Naive thymus-derived CD4-positive, alpha-beta T cell (primary cell): ENCODE measurements around the gene SEC14L2. TPM values are rescaled to one million over a fixed set of nuclear protein-coding genes. Genes with fewer than 3 reads are reported as not detected.

Experiments used
- ATAC-seq: fragments of 150-1000 bp; cut with Tn5 transposase; 2 replicates; pipeline ENCODE4 v1.10.0; 2021; ENCODE audit warnings: mild to moderate bottlenecking, moderate library complexity
- CTCF ChIA-PET: fragments of 350-600 bp; sonication (Branson Sonifier 250); formaldehyde crosslinking; loops from one replicate; lab custom pipeline; 2021; ENCODE audit warnings: antibody characterized with exemption; lab: Charles Lee
- POLR2A ChIA-PET: fragments of 350-600 bp; sonication (Branson Sonifier 250); formaldehyde crosslinking; loops from one replicate; lab custom pipeline; 2021; ENCODE audit warnings: antibody characterized with exemption, inconsistent platforms; lab: Charles Lee
- DNase-seq, 9 donors: peaks; one replicate each; pipeline versions ENCODE4 v3.0.0 to v3.0.0-alpha.2; 2020 to 2022; ENCODE audit warnings: mixed read lengths in 1 of 9
- H3K27ac ChIP-seq: one replicate; pipeline ENCODE4 v1.7.0; 2013; ENCODE audit warnings: mild to moderate bottlenecking, low read depth, low read length, moderate library complexity
- H3K27me3 ChIP-seq, 2 donors: one replicate each; pipeline ENCODE4 v1.7.0; 2013; ENCODE audit warnings: low read length in 2 of 2, mild to moderate bottlenecking in 2 of 2, moderate library complexity in 2 of 2; ENCODE audit not compliant: control insufficient read depth in 2 of 2, insufficient read depth in 2 of 2
- H3K36me3 ChIP-seq, 3 experiments: 1 replicate in 2 of 3; 2 replicates in 1 of 3; pipeline ENCODE4 v1.7.0; 2013; ENCODE audit warnings: low read length in 3 of 3, mild to moderate bottlenecking in 3 of 3, moderate library complexity in 1 of 3; ENCODE audit not compliant: insufficient read depth in 3 of 3, control insufficient read depth in 2 of 3
- H3K4me1 ChIP-seq, 2 donors: one replicate each; pipeline ENCODE4 v1.7.0; 2013; ENCODE audit warnings: low read length in 2 of 2, mild to moderate bottlenecking in 2 of 2, moderate library complexity in 1 of 2; ENCODE audit not compliant: control insufficient read depth in 2 of 2, insufficient read depth in 2 of 2
- H3K4me3 ChIP-seq: 2 replicates; pipeline ENCODE4 v1.7.0; 2013; ENCODE audit warnings: mild to moderate bottlenecking, low read length
- H3K9me3 ChIP-seq, 3 experiments: 1 replicate in 2 of 3; 2 replicates in 1 of 3; pipeline ENCODE4 v1.7.0; 2013; ENCODE audit warnings: low read length in 3 of 3; ENCODE audit not compliant: control insufficient read depth in 2 of 3
- H3K27ac Mint-ChIP-seq, 9 donors: one replicate each; pipeline ENCODE4 v1.8.0; 2020 to 2022; ENCODE audit warnings: mixed read lengths in 9 of 9, mild to moderate bottlenecking in 8 of 9, moderate library complexity in 5 of 9, inconsistent platforms in 2 of 9
- H3K27me3 Mint-ChIP-seq, 5 donors: one replicate each; pipeline ENCODE4 v1.8.0; 2021 to 2022; ENCODE audit warnings: mixed read lengths in 5 of 5, mild to moderate bottlenecking in 1 of 5
- H3K36me3 Mint-ChIP-seq, 5 donors: one replicate each; pipeline ENCODE4 v1.8.0; 2020 to 2022; ENCODE audit warnings: mixed read lengths in 5 of 5, mild to moderate bottlenecking in 3 of 5, inconsistent platforms in 1 of 5
- H3K4me1 Mint-ChIP-seq, 7 donors: one replicate each; pipeline ENCODE4 v1.8.0; 2020 to 2022; ENCODE audit warnings: mixed read lengths in 7 of 7, mild to moderate bottlenecking in 3 of 7, inconsistent platforms in 1 of 7
- H3K4me3 Mint-ChIP-seq, 10 donors: one replicate each; pipeline ENCODE4 v1.8.0; 2020 to 2022; ENCODE audit warnings: mild to moderate bottlenecking in 10 of 10, mixed read lengths in 10 of 10, moderate library complexity in 6 of 10, inconsistent platforms in 2 of 10
- H3K9me3 Mint-ChIP-seq, 11 donors: one replicate each; pipeline ENCODE4 v1.8.0; 2020 to 2022; ENCODE audit warnings: mixed read lengths in 11 of 11, mild to moderate bottlenecking in 4 of 11, inconsistent platforms in 1 of 11, moderate library complexity in 1 of 11
- intact Hi-C, 2 donors: fragments of 100-400 bp; cut with micrococcal nuclease; formaldehyde crosslinking; loops; one replicate each; pipeline ENCODE4 v1.15.1; 2023
- polyA plus RNA-seq, 2 donors: library from polyadenylated mRNA; unstranded; fragments of 300-500 nt; fragmentation: Illumina TruSeq; gene quantifications; one replicate each; pipeline ENCODE4 v1.2.3, GENCODE V29; 2021
- total RNA-seq, 6 experiments: library from RNA in 5 of 6; stranded (reverse) in 5 of 6; gene quantifications; 1 replicate in 5 of 6; 2 replicates in 1 of 6; pipeline ENCODE4 v1.2.3 and lab custom pipeline; 2021 to 2026

SEC14L2 gene
- total and polyA plus RNA-seq, 7 experiments from 2014 or later: 10.7 to 147 (median 16.5) TPM

- ATAC-seq (peak; percentile 92), DNase-seq (peak; percentile 82 to 99 (median 98))
- peak overlapping the region; percentile 94 to 99 (median 98) for H3K4me3 Mint-ChIP-seq
- POLR2A ChIA-PET: interaction anchor here (0.7 to 7.8 kb wide), 28 partner anchors 11 to 922 kb away, joined by 3 to 158 read pairs (median 4); partner anchors contain the start of genes CASTOR1, CCDC157, MORC2 and PATZ1
- CTCF ChIA-PET: interaction anchor here (0.6 to 7.7 kb wide), 12 partner anchors 10 to 816 kb away, joined by 3 to 78 read pairs (median 6); partner anchors contain the start of genes CASTOR1, OSM, RNF215 and SEC14L2
- Histone ChIP-seq H3K4me3 (peak overlapping the region; percentile 76), H3K36me3 (peaks cover 0 to 17% (median 0%) of the 10 kb centered on the region in 3 experiments), H3K27ac (peak overlapping the region; percentile 97), H3K4me1 (peaks cover 28 to 36% of the 10 kb centered on the region in 2 donors), H3K27me3 (no peaks in the 10 kb centered on the region), H3K9me3 (no peaks in the 10 kb centered on the region)
- H3K36me3 Mint-ChIP-seq: peaks cover 4 to 39% (median 7%) of the 10 kb centered on the region in 5 donors
- intact Hi-C loops: loop anchor here (1.0 to 10.0 kb wide), 16 partner anchors 10 to 1071 kb away; partner anchors contain the start of genes ASCC2 (in 2 of the 2), SF3A1 (in 2 of the 2), UQCR10 (in 2 of the 2) and ZMAT5 (in 2 of the 2)
- H3K27ac Mint-ChIP-seq: peak overlapping the region; percentile 96 to 100 (median 98)
- no peaks in the 10 kb centered on the region for H3K9me3 Mint-ChIP-seq
- peaks cover 30 to 71% (median 64%) of the 10 kb centered on the region in 7 donors for H3K4me1 Mint-ChIP-seq
- H3K27me3 Mint-ChIP-seq: peaks cover 0 to 4% (median 0%) of the 10 kb centered on the region in 5 donors
These were observed 27.2 kb downstream of the SEC14L2 start for GRCh38 chr22:30423959-30424533.

- H3K4me1 ChIP-seq: peaks cover 28 to 36% of the 10 kb centered on the region in 2 donors
- ATAC-seq (no peak), DNase-seq (peak in 1 of 9 donors; percentile 38)
- peaks cover 4 to 37% (median 7%) of the 10 kb centered on the region in 5 donors for H3K36me3 Mint-ChIP-seq
- intact Hi-C loops: loop anchor here (1.0 to 10.0 kb wide), 14 partner anchors 28 to 1070 kb away; partner anchors contain the start of genes ASCC2 (in 2 of the 2), SF3A1 (in 2 of the 2), UQCR10 (in 2 of the 2) and ZMAT5 (in 2 of the 2)
- no peaks in the 10 kb centered on the region for H3K9me3 ChIP-seq
- peaks cover 0 to 15% (median 0%) of the 10 kb centered on the region in 3 experiments for H3K36me3 ChIP-seq
- no peaks in the 10 kb centered on the region for H3K9me3 Mint-ChIP-seq
- H3K4me1 Mint-ChIP-seq: peaks cover 30 to 71% (median 64%) of the 10 kb centered on the region in 7 donors
- H3K27me3 Mint-ChIP-seq: peaks cover 0 to 4% (median 0%) of the 10 kb centered on the region in 5 donors
- no peaks in the 10 kb centered on the region for H3K27me3 ChIP-seq
- H3K4me3 ChIP-seq: peak overlapping the region; percentile 66
- peak overlapping the region; percentile 96 to 100 (median 98) for H3K27ac Mint-ChIP-seq
- peak overlapping the region; percentile 94 to 99 (median 98) for H3K4me3 Mint-ChIP-seq
- peak overlapping the region; percentile 97 for H3K27ac ChIP-seq
- ChIA-PET POLR2A (interaction anchor here (0.7 to 7.8 kb wide), 23 partner anchors 11 to 871 kb away, joined by 3 to 158 read pairs (median 4); partner anchors contain the start of genes CASTOR1, CCDC157, SEC14L2 and SF3A1), CTCF (interaction anchor here (0.5 to 7.7 kb wide), 15 partner anchors 11 to 816 kb away, joined by 3 to 78 read pairs (median 5); partner anchors contain the start of genes CASTOR1, OSM, RNF215 and SEC14L2)
These were observed 27.9 kb downstream of the SEC14L2 start for GRCh38 chr22:30424534-30425326.

- CTCF ChIA-PET: interaction anchor here (0.5 to 7.7 kb wide), 8 partner anchors 11 to 143 kb away, joined by 3 to 78 read pairs (median 27); partner anchors contain the start of genes CASTOR1 and SEC14L2
These were observed 28.5 kb downstream of the SEC14L2 start for GRCh38 chr22:30425327-30425615.

GRCh38 chr22:30425616-30426387, 29.0 kb downstream of the SEC14L2 start, which contains the start of gene MTFP1:
Gene MTFP1 (plus strand): TSS chr22:30425768. CDS start chr22:30425880, 112 bp downstream.
- H3K4me1 ChIP-seq: peaks cover 28 to 36% of the 10 kb centered on the region in 2 donors
- CTCF ChIA-PET: interaction anchor here (0.8 to 7.7 kb wide), 11 partner anchors 9 to 137 kb away, joined by 3 to 78 read pairs (median 4); partner anchors contain the start of genes CASTOR1 and SEC14L2
- no peaks in the 10 kb centered on the region for H3K9me3 Mint-ChIP-seq
- intact Hi-C loops: loop anchor here (1.0 to 10.0 kb wide), 10 partner anchors 9 to 1069 kb away; partner anchors contain the start of genes ASCC2 (in 1 of the 2), NF2 (in 1 of the 2), PIK3IP1 (in 1 of the 2) and SEC14L2 (in 1 of the 2)
- H3K4me3 ChIP-seq: peak within 1 kb of the TSS; percentile 66
- peak within 1 kb of the TSS; percentile 94 to 99 (median 98) for H3K4me3 Mint-ChIP-seq
- H3K9me3 ChIP-seq: no peaks in the 10 kb centered on the region
- H3K36me3 Mint-ChIP-seq: peaks cover 0 to 39% (median 4%) of the 10 kb centered on the region in 5 donors
- peak within 1 kb of the TSS; percentile 96 to 100 (median 98) for H3K27ac Mint-ChIP-seq
- H3K36me3 ChIP-seq: peaks cover 0 to 12% (median 0%) of the 10 kb centered on the region in 3 experiments
- no peak for ATAC-seq
- POLR2A ChIA-PET: interaction anchor here (0.6 to 7.8 kb wide), 9 partner anchors 10 to 312 kb away, joined by 3 to 158 read pairs (median 13); partner anchors contain the start of genes CCDC157, SEC14L2 and SF3A1
- DNase-seq: peak in 8 of 9 donors; percentile 27 to 59 (median 39)
- no peaks in the 10 kb centered on the region for H3K27me3 ChIP-seq
- H3K4me1 Mint-ChIP-seq: peaks cover 32 to 65% (median 58%) of the 10 kb centered on the region in 7 donors
- H3K27ac ChIP-seq: peak within 1 kb of the TSS; percentile 97
- H3K27me3 Mint-ChIP-seq: peaks cover 0 to 4% (median 0%) of the 10 kb centered on the region in 5 donors

More at GRCh38 chr22:30425327-30425615, 28.5 kb downstream of the SEC14L2 start:
- peaks cover 0 to 4% (median 0%) of the 10 kb centered on the region in 5 donors for H3K27me3 Mint-ChIP-seq
- peak overlapping the region; percentile 93 to 99 (median 96) for H3K4me3 Mint-ChIP-seq
- Histone ChIP-seq H3K9me3 (no peaks in the 10 kb centered on the region), H3K27me3 (no peaks in the 10 kb centered on the region), H3K36me3 (peaks cover 0 to 13% (median 0%) of the 10 kb centered on the region in 3 experiments), H3K4me1 (peaks cover 28 to 36% of the 10 kb centered on the region in 2 donors), H3K27ac (peak overlapping the region; percentile 97), H3K4me3 (peak overlapping the region; percentile 66)
- peaks cover 32 to 70% (median 64%) of the 10 kb centered on the region in 7 donors for H3K4me1 Mint-ChIP-seq
- H3K36me3 Mint-ChIP-seq: peaks cover 3 to 42% (median 9%) of the 10 kb centered on the region in 5 donors
- intact Hi-C loops: loop anchor here (2.0 to 10.0 kb wide), 4 partner anchors 586 to 1070 kb away; partner anchors contain the start of genes ASCC2 (in 1 of the 2), NF2 (in 1 of the 2), PIK3IP1 (in 1 of the 2) and SFI1 (in 1 of the 2)
- POLR2A ChIA-PET: interaction anchor here (1.3 to 7.8 kb wide), 9 partner anchors 10 to 119 kb away, joined by 3 to 158 read pairs (median 19); partner anchors contain the start of genes CCDC157, SEC14L2 and SF3A1
- no peak for ATAC-seq
- H3K27ac Mint-ChIP-seq: peak overlapping the region; percentile 85 to 99 (median 96)
- no peaks in the 10 kb centered on the region for H3K9me3 Mint-ChIP-seq
- no peak for DNase-seq
